Progenitor cell of endocrine pancreas (in vitro differentiated cells): ENCODE measurements around the gene POLK. TPM values are rescaled to one million over a fixed set of nuclear protein-coding genes. Genes with fewer than 3 reads are reported as not detected.
A peak's percentile ranks its signal among the peaks of the same experiment; 100 is the strongest.
"Not testable (repeated sequence)": the region's sequence is repeated elsewhere in the genome, so short reads cannot be mapped to it uniquely, and the experiment has no call there.

Source experiments
- DNase-seq: peaks from one replicate; pipeline ENCODE4 v3.0.0; 2021; ENCODE audit warnings: low spot score; ENCODE audit not compliant: unreplicated experiment
- H3K27ac Mint-ChIP-seq: 2 replicates; pipeline ENCODE4 v1.8.0; 2021; ENCODE audit warnings: mild to moderate bottlenecking, moderate library complexity, mixed read lengths
- H3K27me3 Mint-ChIP-seq: 2 replicates; pipeline ENCODE4 v1.8.0; 2021; ENCODE audit warnings: mixed read lengths
- H3K36me3 Mint-ChIP-seq: 2 replicates; pipeline ENCODE4 v1.8.0; 2022; ENCODE audit warnings: mixed read lengths; ENCODE audit not compliant: insufficient read depth
- H3K4me1 Mint-ChIP-seq: 2 replicates; pipeline ENCODE4 v1.8.0; 2021; ENCODE audit warnings: low read depth, mixed read lengths
- H3K4me3 Mint-ChIP-seq: 2 replicates; pipeline ENCODE4 v1.8.0; 2021; ENCODE audit warnings: low read depth, mild to moderate bottlenecking, moderate library complexity, mixed read lengths
- H3K9me3 Mint-ChIP-seq: 2 replicates; pipeline ENCODE4 v1.8.0; 2021; ENCODE audit warnings: low read depth, mixed read lengths
- CTCF ChIP-seq: fragments of 200-600 bp; sonication (generic); IDR thresholded peaks from one replicate; pipeline ENCODE4 v1.5.0; 2021; ENCODE audit warnings: antibody characterized with exemption, mild to moderate bottlenecking; ENCODE audit not compliant: unreplicated experiment
- total RNA-seq: library from RNA; stranded (reverse); gene quantifications from 2 replicates; pipeline ENCODE4 v1.2.1, GENCODE V29; 2021

The POLK gene
- total RNA-seq, 1 donor from 2014 or later: 20.2 TPM

- no peaks in the 10 kb centered on the region for H3K27me3 Mint-ChIP-seq
- H3K4me1 Mint-ChIP-seq: no peaks in the 10 kb centered on the region
- H3K27ac Mint-ChIP-seq: no peak overlapping the region
- H3K36me3 Mint-ChIP-seq: peaks cover 45% of the 10 kb centered on the region
- H3K9me3 Mint-ChIP-seq: peaks cover 19% of the 10 kb centered on the region
- TF ChIP-seq CTCF: no peak
- no peak for DNase-seq
- no peak overlapping the region for H3K4me3 Mint-ChIP-seq
These were observed 46.5 kb downstream of the POLK start for GRCh38 chr5:75558221-75558620.

- no peak overlapping the region for H3K4me3 Mint-ChIP-seq
- no peaks in the 10 kb centered on the region for H3K27me3 Mint-ChIP-seq
- TF ChIP-seq CTCF: no peak
- peaks cover 52% of the 10 kb centered on the region for H3K36me3 Mint-ChIP-seq
- no peak for DNase-seq
- peaks cover 25% of the 10 kb centered on the region for H3K9me3 Mint-ChIP-seq
- no peaks in the 10 kb centered on the region for H3K4me1 Mint-ChIP-seq
- no peak overlapping the region for H3K27ac Mint-ChIP-seq
These were observed 47.4 kb downstream of the POLK start for GRCh38 chr5:75558981-75559632.

GRCh38 chr5:75560655-75561054 is 49.0 kb downstream of the POLK start:
- H3K27me3 Mint-ChIP-seq, DNase-seq, H3K27ac Mint-ChIP-seq, H3K4me3 Mint-ChIP-seq, H3K4me1 Mint-ChIP-seq: not testable (repeated sequence)
- peaks cover 27% of the 10 kb centered on the region for H3K9me3 Mint-ChIP-seq
- peaks cover 55% of the 10 kb centered on the region for H3K36me3 Mint-ChIP-seq

- H3K9me3 Mint-ChIP-seq: peaks cover 25% of the 10 kb centered on the region
- not testable (repeated sequence) for H3K27ac Mint-ChIP-seq, H3K4me1 Mint-ChIP-seq, H3K27me3 Mint-ChIP-seq, H3K4me3 Mint-ChIP-seq, DNase-seq
- peaks cover 31% of the 10 kb centered on the region for H3K36me3 Mint-ChIP-seq
These were observed 54.5 kb downstream of the POLK start for GRCh38 chr5:75565991-75566709.

- H3K4me1 Mint-ChIP-seq: peaks cover 3% of the 10 kb centered on the region
- DNase-seq: no peak
These were observed 55.1 kb downstream of the POLK start for GRCh38 chr5:75566710-75567309.

More at GRCh38 chr5:75566710-75567309, 55.1 kb downstream of the POLK start:
- Mint-ChIP-seq H3K27ac (peak overlapping the region; percentile 13), H3K27me3 (no peaks in the 10 kb centered on the region), H3K4me3 (no peak overlapping the region), H3K9me3 (peaks cover 21% of the 10 kb centered on the region), H3K36me3 (peaks cover 26% of the 10 kb centered on the region)
- TF ChIP-seq CTCF: no peak
